GM21786 (cell line): ENCODE data around the gene MYO16.

Experiments used
- ATAC-seq: cut with Tn5 transposase; IDR thresholded peaks from one replicate; pipeline ENCODE4 v1.9.1; 2021; ENCODE audit not compliant: unreplicated experiment

MYO16 gene

DNA sequence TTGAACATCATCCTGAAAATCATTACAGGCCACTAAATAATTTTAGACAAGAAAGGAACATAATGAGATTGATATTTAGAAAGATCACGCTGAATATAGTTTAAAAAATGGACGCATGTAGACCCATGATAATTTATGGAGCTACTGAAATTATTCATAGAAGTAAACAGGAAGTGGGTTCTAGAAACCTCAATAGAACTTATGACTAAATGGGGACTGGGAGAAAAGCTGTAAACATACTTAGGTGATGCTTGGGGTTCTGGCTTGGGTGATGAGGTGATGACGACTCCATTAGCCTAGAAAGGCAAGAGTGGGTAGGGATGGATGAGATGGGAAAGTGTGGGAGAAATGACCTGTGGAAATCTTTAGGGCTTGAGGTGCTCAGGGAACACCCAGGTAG, 484.0 kb downstream of the MYO16 start:
- ATAC-seq, result peak; percentile 72

DNA sequence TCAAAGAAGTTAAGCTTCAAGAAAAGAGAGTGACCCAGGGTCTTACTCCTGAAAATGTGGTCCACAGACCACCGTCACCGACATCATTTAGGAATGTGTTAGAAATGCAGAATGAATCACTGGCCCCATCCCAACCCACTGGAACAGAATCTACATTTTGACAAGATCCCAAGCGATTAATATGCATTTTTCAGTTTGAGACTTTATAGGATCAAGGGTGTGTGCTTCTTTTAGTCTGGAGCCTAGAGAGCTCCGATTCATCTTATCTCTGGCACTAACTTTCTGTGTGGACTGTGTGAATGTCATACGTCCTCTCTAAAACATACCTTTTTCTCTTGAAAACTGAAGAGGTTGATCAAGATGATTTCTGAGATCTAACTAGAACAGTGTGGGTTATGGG, 484.8 kb downstream of the MYO16 start:
- ATAC-seq, result no peak

DNA sequence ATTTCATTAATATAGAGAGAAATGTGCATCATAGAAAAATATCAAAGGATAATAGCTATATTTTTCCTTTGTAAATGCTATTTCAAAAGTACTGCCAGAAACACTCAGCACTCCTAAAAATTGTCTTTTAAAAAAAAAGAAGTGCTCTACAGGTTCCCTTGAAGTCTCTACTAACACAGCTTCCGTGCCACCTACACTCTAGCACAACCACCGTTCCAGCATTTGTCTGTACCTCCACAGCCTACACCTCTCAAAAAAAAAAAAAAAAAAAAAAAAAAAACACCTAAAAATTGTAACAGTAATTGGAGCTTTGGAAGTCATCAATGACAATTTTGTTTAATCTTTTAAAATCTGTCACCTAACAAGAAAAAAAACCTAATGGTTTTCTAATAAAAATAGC, 485.6 kb downstream of the MYO16 start:
- no peak for ATAC-seq

DNA sequence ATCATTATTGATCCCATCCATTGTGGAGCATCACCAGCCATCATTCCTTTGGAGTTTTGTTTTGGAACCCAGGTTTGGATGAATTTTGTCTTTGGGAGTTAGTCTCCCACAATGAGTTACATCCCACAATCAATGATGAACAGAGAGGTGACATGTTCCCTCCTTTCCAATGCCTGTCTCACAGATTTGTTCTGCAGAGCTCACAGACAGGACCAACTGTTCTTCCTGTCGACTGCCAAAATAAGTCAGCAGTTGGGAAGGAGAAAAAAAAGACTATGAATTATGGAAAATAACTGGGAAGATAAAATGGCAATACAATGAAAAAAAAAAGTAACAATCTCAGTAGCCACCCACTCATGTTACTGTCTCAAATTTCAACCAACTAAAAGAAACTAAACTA, 489.1 kb downstream of the MYO16 start:
- ATAC-seq, result no peak

DNA sequence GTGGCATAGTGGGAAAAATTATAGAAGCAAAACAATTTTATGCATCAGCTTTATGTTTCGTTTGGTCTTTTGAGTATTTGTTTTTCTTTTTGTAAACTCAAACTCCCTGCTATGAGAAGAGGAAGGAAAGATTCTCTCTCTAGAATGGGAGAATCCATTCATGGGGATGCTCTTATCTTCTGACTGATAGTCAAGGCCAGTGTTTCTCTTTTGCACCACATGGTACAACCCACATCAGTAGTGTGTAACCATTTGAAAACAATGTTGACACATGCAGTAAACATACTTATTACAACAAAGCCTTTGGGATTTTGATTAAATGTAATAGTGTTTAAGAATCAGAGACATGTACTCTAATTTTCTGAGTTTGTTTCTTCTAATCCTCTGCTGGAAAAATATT, 490.5 kb downstream of the MYO16 start:
- ATAC-seq, result no peak

DNA sequence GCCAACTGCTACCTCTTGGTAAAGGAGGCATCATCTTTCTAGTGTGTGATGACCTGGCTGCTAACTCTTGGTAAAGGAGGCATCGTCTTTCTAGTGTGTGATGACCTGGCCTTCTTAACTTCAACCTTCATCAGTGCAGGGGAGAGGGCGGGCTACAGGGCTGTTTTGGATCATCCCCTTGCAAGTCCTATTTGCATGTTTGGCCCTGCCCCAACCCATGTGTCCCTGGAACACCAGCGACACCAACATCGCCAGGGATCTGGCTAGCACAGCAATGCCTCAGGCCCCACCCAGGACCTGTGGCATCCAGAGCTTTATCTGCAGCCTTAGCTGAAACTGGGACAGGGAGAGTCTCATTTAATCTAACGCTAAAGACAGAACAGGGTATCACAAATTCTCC, 492.4 kb downstream of the MYO16 start:
- no peak for ATAC-seq

DNA sequence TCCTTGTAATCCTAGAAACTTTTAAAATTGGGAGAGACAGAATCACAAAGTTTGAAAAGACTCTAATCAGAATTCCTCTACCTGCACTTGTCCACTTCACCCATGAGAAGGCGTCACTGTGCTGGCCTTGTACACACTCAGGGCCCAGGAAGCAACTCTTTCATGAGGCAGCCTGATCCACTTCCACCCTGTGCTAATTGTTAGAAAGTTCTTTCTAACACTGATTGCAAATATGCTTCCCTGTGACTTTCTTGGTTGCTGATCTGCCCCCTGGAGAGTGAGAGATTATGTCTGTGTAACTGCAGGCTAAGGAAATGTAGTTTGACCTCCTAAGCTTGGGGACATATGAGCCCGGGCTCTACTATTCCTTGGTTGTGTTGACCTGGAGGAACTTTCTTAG, 494.6 kb downstream of the MYO16 start:
- no peak for ATAC-seq

DNA sequence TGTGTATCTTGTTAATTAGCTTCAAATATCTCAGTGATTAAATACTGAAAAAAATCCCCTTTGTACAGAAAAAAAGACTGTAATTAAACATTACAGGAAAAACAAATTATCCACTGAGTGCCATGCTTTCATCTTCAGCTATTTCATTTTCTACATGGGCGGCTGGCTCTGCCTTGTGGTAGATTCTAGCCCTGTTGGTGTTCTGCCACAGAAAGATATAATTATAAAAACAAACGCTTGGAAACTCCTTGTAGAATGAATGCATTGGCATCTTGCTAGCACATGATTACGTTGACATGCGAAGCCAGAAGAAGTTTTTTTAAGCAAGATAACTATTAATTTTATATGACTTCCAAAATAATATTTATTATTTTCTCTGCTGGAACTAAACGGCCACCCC, 496.8 kb downstream of the MYO16 start:
- ATAC-seq, result no peak

DNA sequence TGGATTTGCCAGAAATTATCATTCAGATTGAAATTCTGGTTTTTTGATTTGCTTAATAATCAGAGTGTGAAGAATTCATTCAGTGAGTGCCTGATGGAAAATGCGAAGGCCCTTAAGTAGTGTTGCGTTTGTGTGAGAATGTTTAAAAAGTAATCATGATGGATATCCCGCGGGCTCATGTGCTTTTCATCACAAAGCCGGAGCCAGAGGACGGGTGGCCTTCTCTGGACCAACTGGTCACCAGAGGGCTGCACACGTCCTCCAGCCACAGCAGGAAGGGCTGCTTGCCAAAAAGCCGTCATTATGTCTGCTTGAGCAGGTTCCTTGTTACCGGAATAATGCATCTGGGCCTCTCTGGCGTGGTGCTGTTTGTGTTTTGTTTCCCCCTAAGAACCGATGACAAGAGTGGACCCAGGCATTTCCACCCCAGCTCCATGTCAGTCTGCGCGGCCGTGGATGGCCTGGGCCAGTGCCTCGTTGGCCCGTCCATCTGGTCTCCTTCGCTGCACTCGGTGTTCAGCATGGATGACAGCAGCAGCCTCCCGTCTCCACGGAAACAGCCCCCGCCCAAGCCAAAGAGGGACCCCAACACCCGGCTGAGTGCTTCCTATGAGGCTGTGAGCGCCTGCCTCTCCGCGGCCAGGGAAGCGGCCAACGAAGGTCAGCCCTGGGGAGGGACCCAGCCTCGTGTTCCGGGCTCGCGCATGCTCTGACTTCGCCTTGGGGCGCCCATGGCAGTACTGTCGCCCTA, 497.7 kb downstream of the MYO16 start:
- ATAC-seq, result no peak

DNA sequence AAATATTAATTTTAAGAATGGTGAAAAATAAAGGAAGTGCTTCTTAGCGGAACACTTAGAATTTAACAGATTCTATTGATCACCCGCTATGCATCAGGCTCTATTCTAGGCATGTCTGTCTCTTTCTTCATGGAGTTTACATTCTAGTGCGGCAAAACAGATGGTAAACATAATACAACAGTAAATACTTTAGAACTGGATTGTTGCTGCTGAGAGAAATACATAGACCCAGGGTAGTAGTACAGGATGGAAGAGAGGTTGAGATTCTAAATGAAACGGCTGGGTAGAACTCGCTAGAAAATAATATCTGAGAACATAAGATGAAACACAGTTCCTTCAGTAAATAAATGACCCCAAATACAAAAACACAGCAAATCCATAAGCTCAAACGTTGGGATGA, 498.7 kb downstream of the MYO16 start:
- ATAC-seq, result no peak

DNA sequence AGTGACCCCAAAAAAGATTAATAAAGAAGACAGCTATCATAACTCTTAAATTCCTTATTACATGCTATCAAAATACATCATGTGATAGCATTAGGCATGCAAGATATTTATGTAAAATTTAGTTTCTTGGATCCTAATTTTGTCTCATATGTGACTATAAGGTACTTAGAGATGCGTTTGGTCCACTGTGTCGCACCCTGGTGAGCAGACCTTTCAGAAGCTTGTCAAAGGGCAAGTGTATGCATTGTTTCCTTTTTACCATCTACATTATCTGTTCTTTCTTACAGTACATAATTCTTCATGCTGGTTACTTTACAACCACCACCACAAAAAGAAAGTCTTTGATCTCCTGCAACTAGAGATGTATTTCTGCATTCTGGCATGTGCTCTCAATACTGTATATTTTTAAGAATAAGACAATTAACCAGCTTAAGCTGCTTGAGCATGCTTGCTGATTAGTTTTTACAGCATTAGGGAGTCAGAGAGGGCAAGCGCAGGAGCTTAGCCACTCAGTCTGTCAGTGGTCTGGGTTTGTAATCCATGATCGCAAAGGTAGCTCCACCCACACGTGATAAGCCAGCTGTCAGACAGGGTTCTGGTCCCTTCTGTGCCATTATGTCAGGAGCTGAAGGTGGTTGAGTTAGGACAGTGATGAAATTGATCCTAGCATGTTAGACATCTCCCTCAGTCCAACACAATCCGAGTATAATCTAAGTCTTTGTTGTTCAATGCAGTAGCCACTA, 500.9 kb downstream of the MYO16 start:
- no peak for ATAC-seq

DNA sequence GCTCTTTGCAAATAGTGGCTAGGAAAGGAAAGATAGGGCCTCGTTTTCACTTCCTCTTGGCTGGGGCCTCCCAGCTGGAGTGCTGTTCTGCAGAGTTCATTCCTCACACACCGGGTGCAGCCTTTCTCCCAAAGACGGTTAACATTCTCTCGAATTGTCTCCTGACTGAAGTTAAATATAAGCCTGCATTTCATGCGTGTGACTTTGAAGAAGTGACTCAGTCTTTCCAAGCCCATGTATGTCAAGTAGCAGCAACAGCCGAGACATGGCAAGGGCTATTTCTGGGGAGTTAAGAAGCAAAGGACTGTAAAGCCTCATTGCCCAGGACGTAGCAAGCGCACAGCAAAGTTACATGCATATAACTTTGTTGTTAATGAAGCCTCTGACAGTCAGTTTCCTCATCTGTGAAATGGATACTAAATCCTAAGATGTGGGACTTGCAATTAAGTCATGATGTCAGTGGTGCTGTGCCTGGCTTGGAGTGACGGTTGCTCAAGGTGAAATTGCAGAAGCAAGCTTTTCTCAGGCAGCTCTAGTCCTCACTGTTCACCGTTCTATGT, 502.4 kb downstream of the MYO16 start:
- ATAC-seq, result peak; percentile 82

DNA sequence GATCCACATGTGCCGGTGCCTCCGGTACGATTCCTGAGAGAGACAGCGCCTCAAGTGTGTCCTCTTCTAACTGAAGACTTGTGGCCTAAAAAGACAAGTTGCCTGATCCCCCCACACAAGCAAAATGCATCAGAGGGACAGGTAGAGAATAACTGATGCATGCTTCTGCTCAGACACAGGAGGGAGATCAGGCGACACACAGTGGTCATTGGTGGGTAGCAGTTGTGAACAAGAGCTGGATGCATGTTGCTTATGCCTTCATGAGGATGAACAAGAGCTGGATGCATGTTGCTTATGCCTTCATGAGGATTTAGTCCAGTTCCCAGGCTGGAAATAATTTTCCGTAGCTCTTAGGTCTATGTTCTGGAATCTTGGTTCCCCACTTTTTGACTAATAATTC, 505.6 kb downstream of the MYO16 start:
- no peak for ATAC-seq

DNA sequence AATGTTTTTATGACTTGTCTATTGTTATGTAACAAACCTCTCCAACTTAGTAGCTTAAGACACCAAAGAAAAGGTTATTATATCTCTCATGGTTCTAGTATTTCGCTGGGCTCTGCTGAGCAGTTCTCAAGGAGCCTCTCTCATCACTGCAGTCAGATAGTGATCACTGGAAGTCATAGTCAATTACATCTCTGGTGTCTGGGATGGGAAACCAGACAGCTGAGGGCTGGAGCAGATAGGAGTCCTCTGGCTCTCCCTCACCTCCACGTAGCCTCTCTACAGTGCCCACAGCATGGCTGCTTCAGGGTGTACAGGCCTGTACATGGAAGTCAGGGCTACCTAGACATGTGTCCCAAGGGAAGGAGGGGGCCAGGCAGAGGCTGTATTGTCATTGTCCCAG, 507.5 kb downstream of the MYO16 start:
- no peak for ATAC-seq

DNA sequence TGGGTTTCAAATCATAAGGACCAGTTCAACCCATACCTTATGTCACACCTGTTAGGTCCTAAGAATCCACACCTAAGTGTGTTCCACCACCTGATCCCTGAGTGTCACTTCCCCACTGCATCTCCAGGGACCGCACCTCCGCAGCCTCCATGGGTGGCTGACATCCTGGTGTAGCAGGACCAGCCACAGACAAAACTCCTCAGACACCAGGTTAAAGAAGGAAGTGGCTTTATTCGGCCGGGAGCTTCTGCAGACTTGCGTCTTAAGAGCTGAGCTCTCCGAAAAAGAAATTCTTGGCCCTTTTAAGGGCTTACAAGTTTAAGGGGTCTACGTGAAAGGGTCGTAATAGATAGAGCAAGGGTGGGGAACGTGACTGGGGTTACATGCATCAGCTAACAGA, 509.9 kb downstream of the MYO16 start:
- no peak for ATAC-seq

DNA sequence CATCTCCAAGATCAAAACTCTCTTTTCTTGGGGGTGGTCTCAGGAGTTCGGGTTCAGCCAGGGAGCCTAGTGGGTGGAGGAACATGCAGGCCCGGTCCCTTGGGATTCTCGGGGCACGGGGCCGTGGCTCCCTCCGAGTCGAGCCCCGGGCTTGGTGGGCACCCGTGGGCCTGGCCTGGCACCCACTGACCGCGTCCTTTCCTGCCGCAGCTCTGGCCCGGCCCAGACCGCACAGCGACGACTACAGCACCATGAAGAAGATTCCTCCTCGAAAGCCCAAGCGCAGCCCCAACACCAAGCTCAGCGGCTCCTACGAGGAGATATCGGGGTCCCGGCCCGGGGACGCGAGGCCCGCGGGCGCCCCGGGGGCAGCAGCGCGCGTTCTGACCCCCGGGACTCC, 510.6 kb downstream of the MYO16 start:
- ATAC-seq, result no peak

DNA sequence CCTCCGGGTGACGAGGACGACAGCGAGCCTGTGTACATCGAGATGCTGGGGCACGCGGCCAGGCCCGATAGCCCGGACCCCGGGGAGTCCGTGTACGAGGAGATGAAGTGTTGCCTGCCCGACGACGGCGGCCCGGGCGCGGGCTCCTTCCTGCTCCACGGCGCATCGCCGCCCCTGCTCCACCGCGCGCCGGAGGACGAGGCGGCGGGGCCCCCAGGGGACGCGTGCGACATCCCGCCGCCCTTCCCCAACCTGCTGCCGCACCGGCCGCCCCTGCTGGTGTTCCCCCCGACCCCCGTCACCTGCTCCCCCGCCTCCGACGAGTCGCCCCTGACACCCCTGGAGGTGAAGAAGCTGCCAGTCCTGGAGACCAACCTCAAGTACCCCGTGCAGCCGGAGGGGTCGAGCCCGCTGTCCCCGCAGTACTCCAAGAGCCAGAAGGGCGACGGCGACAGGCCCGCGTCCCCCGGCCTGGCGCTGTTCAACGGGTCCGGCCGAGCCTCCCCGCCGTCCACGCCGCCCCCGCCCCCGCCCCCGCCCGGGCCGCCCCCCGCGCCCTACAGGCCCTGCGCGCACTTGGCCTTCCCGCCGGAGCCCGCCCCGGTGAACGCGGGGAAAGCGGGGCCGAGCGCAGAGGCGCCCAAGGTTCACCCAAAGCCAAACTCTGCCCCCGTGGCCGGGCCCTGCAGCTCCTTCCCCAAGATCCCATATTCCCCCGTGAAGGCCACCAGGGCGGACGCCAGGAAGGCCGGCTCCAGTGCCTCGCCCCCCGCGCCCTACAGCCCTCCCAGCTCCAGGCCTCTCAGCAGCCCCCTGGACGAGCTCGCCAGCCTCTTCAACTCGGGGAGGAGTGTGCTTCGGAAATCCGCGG, 511.3 kb downstream of the MYO16 start:
- no peak for ATAC-seq

DNA sequence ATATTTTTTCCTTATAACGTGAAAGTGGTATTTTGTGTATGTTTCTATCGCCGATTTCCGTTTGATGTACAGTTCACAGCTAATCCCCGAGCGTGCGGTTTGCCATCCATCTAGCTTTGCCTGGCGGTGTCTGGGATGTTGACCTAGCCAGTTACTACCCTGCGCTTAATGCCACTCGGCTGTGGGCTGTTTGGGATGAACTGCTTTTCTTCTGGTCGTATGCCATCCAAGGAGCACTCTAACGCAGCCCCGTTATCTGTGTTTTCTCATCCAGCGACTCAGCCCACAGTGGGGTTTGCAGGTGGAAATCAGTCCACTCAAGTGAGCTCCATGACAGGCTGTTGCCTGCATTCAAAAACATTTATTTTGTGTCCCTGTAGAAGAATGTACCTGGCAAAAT, 512.3 kb downstream of the MYO16 start:
- ATAC-seq, result no peak

DNA sequence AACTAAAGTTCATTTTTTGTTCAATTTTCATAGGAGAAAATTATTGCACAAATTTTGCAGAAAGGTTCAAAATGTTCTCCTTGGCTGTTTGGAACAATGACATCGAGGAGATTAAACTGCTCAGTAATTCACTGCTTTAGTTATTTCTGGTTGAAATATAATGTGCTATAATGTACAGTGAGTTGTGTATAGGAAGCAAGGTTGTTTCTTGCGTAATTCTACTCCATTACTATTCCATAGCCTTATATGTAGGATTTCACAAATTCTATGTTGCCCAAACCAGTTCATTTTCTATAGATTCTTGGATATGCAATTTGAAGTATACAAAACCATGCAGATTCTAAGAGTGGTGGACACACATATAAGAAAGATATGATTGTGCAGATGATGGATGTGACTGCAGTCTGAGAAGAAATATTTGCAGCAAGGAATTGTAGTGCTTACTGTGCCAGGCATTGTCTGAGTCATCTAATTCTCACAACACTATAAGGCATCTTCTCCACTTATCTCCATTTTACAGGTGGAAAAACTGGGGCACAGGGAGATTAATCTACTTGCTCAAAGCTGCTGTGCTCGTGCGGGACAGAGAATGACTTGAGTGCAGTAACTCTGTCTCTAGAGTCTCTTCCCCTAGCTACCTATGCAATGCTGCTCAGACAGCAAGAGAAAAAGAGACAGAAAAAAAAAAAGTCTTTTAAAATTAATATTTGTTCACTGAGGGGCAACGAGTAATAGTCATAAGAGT, 515.5 kb downstream of the MYO16 start:
- ATAC-seq, result no peak

DNA sequence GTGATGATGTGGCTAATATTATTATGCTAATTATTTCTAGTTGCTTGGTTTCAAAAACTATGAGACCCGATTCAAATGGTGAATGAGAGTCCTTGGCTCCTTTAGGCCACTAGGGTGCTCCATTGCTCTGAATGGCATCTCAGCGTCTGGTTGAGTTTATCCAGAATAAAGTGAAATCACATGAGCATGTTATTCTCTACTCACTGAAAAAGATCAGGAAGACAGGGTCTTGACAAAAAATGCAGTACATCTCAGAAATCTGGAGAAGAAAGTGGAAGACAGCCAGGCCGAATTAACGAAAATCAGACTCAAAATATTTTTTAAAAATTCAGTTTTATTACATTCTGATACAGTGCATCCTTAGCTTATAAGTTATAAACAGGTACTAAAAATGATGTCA, 516.2 kb downstream of the MYO16 start:
- peak; percentile 90 for ATAC-seq

DNA sequence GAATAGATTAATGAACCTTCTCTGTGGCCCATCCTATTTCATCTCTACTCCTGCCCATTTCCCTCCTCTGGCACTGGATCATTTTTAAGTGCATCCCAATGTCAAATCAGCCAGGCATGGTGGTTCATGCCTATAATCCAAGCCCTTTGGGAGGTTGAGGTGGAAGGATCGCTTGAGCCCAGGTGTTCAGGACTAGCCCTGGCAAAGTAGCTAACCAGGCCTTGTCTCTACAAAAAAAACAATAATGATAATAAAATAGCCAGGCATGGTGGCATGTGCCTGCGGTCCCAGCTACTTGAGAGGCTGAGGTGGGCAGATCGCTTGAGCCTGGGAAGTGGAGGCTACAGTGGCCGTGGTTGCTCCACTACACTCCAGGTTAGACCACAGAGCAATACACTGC, 517.0 kb downstream of the MYO16 start:
- ATAC-seq, result no peak
